Nucleus accumbens (tissue), 56 donors: ENCODE data around the gene NDUFB7.

Experiments
- DNase-seq, 56 donors: peaks; one replicate each; lab custom pipeline; 2025; lab: John Stamatoyannopoulos, UW

NDUFB7 gene

GRCh38 chr19:14528419-14529253, 43.2 kb downstream of the NDUFB7 start:
- DNase-seq: no peak

- no peak for DNase-seq
These were observed 45.4 kb downstream of the NDUFB7 start for GRCh38 chr19:14526423-14526822.

- DNase-seq: no peak
These were observed 46.1 kb downstream of the NDUFB7 start for GRCh38 chr19:14525729-14526128.

- DNase-seq: no peak
These were observed 51.3 kb downstream of the NDUFB7 start for GRCh38 chr19:14520543-14520942.

GRCh38 chr19:14519860-14520407, 51.9 kb downstream of the NDUFB7 start:
- DNase-seq: peak in 5 of 56 donors; percentile 24 to 70 (median 26)

- DNase-seq: no peak
These were observed 52.5 kb downstream of the NDUFB7 start for GRCh38 chr19:14519245-14519859.

GRCh38 chr19:14517840-14518505, 53.9 kb downstream of the NDUFB7 start, which contains the start of gene DNAJB1:
Gene DNAJB1, minus strand, starts transcription at chr19:14518397. Its CDS starts 48 bp downstream, at chr19:14518349.
- DNase-seq: peak in 52 of 56 donors; percentile 57 to 100 (median 81)

- peak in 9 of 56 donors; percentile 38 to 88 (median 63) for DNase-seq
These were observed 54.4 kb downstream of the NDUFB7 start for GRCh38 chr19:14517446-14517839.

- peak in 17 of 56 donors; percentile 11 to 74 (median 33) for DNase-seq
These were observed 55.0 kb downstream of the NDUFB7 start for GRCh38 chr19:14516746-14517438.
